Measurements from ENCODE around the gene IPCEF1. TPM values are rescaled to one million over a fixed set of nuclear protein-coding genes. Genes with fewer than 3 reads are reported as not detected.
"Not testable (repeated sequence)": the region's sequence is repeated elsewhere in the genome, so short reads cannot be mapped to it uniquely, and the experiment has no call there.

The IPCEF1 gene
- total RNA-seq, 1 experiment from 2014 or later, result 6.6 TPM

GRCh38 chr6:154245506-154245905, 111.1 kb downstream of the IPCEF1 start:
- Histone ChIP-seq H3K36me3 (replicated peaks; ENCODE audit: control insufficient read depth, insufficient read depth, low read length) (no peaks in the 10 kb centered on the region), H3K4me3 (ENCODE audit: insufficient read depth, low read depth, low read length) (no peak overlapping the region), H3K27me3 (ENCODE audit: control insufficient read depth, insufficient read depth, low read length) (no peaks in the 10 kb centered on the region)
- no peak for DNase-seq

DNA sequence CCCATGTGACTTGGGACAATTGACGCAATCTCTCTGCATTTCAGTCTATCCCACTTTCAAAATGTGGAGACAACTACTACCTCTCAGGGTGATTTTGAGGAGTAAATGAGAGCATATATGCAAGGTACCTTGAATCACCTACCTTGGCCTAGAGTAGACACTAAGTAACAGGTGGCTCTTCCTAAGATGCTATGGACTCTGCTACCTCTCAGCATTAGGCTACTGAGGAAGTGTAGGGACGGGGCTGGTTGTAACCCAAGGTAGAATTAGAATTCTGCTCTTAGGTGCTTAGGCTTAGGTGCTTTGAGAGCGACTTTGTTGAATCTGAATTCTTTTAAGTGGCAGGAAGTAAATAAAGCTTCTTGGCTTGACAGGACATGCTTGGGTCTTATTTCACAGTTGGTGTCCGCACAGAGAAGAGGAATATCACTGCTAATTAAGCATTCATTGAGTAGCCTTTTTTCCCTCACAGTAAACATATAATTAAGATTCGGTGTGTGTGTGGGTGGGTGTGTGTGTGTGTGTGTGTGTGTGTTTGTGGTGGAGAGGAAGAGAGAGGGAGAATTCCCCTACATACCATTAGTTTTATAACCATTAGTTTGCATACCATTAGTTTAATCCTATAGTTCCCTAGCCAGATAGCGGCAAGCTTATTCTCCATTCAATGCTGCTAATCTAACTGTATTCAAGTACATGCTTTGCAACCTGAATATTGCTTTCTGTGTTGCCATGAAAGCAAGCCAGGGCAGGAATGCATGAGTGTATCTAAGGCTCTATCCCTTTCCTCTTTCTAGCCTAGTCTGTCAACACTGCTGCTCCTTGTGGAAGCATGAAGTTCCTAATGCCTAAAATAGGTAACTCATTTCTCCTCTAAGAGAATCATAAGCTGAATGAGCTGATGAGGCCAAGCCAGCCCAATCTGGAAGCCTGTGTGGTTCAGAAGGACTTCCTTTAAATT, 112.5 kb downstream of the IPCEF1 start:
- H3K4me3 ChIP-seq (ENCODE audit: insufficient read depth, low read depth, low read length), result no peak overlapping the region
- no peaks in the 10 kb centered on the region for H3K36me3 ChIP-seq (replicated peaks; ENCODE audit: control insufficient read depth, insufficient read depth, low read length)
- H3K27me3 ChIP-seq (ENCODE audit: control insufficient read depth, insufficient read depth, low read length), result no peaks in the 10 kb centered on the region
- no peak for DNase-seq

- no peak for DNase-seq
- no peaks in the 10 kb centered on the region for H3K36me3 ChIP-seq (replicated peaks; ENCODE audit: control insufficient read depth, insufficient read depth, low read length)
- H3K27me3 ChIP-seq (ENCODE audit: control insufficient read depth, insufficient read depth, low read length), result no peaks in the 10 kb centered on the region
- H3K4me3 ChIP-seq (ENCODE audit: insufficient read depth, low read depth, low read length), result no peak overlapping the region
Observed at GRCh38 chr6:154242617-154243357, 113.8 kb downstream of the IPCEF1 start.

GRCh38 chr6:154241581-154241980, 115.0 kb downstream of the IPCEF1 start:
- no peak overlapping the region for H3K4me3 ChIP-seq (ENCODE audit: insufficient read depth, low read depth, low read length)
- H3K27me3 ChIP-seq (ENCODE audit: control insufficient read depth, insufficient read depth, low read length), result no peaks in the 10 kb centered on the region
- DNase-seq, result no peak
- H3K36me3 ChIP-seq (replicated peaks; ENCODE audit: control insufficient read depth, insufficient read depth, low read length), result no peaks in the 10 kb centered on the region

GRCh38 chr6:154241061-154241460, 115.5 kb downstream of the IPCEF1 start:
- not testable (repeated sequence) for H3K36me3 ChIP-seq (replicated peaks; ENCODE audit: control insufficient read depth, insufficient read depth, low read length); H3K27me3 ChIP-seq (ENCODE audit: control insufficient read depth, insufficient read depth, low read length); H3K4me3 ChIP-seq (ENCODE audit: insufficient read depth, low read depth, low read length); DNase-seq

DNA sequence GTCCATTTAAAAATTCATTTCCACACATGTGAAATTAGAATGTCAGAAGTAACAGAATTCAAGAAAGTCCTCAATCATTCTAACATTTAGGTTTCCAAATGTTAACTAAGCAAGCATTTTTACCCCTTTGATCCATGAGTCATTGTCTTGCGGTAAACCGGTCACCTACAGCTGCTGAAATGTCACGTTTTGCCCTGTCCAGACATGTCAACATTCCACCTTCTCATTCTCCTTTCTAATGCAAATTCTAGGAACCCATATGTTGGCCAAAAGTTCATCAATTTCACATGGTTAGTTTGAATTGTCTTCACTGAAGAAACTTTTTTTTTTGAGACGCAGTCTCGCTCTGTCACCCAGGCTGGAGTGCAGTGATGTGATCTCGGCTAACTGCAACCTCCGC, 117.2 kb downstream of the IPCEF1 start:
- H3K4me3 ChIP-seq (ENCODE audit: insufficient read depth, low read depth, low read length), result no peak overlapping the region
- no peak for DNase-seq
- H3K27me3 ChIP-seq (ENCODE audit: control insufficient read depth, insufficient read depth, low read length), result no peaks in the 10 kb centered on the region
- H3K36me3 ChIP-seq (replicated peaks; ENCODE audit: control insufficient read depth, insufficient read depth, low read length), result no peaks in the 10 kb centered on the region

GRCh38 chr6:154238831-154239230, 117.8 kb downstream of the IPCEF1 start:
- H3K36me3 ChIP-seq (replicated peaks; ENCODE audit: control insufficient read depth, insufficient read depth, low read length), result no peaks in the 10 kb centered on the region

GRCh38 chr6:154236646-154237301, 119.8 kb downstream of the IPCEF1 start:
- no peaks in the 10 kb centered on the region for H3K36me3 ChIP-seq (replicated peaks; ENCODE audit: control insufficient read depth, insufficient read depth, low read length)
- H3K27me3 ChIP-seq (ENCODE audit: control insufficient read depth, insufficient read depth, low read length), result no peaks in the 10 kb centered on the region
- H3K4me3 ChIP-seq (ENCODE audit: insufficient read depth, low read depth, low read length), result no peak overlapping the region
- no peak for DNase-seq

More at GRCh38 chr6:154238831-154239230, 117.8 kb downstream of the IPCEF1 start:
- H3K4me3 ChIP-seq (ENCODE audit: insufficient read depth, low read depth, low read length), result no peak overlapping the region
- no peaks in the 10 kb centered on the region for H3K27me3 ChIP-seq (ENCODE audit: control insufficient read depth, insufficient read depth, low read length)
- no peak for DNase-seq

DNA sequence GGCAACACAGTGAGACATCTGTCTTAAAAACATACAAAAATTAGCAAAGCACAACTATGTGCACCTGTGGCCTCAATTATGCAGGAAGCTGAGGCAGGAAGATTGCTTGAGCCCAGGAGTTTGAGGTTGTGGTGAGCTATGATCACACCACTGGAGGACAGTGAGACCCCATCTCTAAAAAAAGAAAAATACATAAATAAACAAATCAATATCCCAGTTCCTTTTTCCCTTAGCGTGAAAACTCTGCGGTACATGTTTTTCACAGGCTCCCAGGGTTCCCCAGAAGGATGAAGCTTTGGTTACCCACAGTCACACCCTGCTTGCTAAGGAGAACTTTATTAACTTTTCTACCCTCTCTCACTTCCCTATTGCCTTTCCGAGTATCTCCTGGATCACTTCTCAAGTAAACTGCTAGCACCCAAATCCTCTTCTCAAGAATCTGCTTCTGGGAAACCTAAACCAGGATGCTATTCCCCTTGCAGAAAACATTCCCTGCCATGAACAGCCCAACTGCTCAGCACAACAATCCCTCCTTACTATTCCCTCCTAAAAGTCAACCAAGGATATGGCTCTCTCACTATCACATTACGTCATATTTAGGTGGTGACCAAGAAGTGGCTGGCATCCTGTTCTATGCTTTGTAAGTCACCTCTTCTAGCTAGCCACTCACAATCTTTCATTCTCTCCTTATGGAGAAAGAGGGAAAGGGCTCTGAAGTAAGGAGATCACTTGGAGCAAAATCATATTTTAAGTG, 122.4 kb downstream of the IPCEF1 start:
- Histone ChIP-seq H3K36me3 (replicated peaks; ENCODE audit: control insufficient read depth, insufficient read depth, low read length) (no peaks in the 10 kb centered on the region), H3K27me3 (ENCODE audit: control insufficient read depth, insufficient read depth, low read length) (no peaks in the 10 kb centered on the region), H3K4me3 (ENCODE audit: insufficient read depth, low read depth, low read length) (no peak overlapping the region)
- DNase-seq, result no peak

DNA sequence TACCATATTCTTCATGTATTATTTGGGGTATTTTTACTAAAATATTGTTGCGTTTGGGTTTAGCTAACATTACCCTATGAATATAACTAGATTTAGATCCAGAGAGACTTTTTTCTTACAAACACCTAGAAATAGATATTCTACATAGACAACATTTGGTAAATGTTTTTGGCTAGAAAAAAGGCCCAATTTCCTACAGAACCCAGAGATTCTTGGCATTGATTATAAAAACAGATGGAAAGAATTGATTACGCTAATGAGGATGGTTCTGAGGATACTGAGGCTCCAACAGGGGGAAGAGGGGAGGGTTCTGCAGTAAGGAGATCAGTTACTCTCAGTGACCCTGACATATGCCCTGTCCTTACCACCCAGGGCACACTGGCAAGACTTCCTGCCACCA, 123.2 kb downstream of the IPCEF1 start:
- Histone ChIP-seq H3K36me3 (replicated peaks; ENCODE audit: control insufficient read depth, insufficient read depth, low read length) (no peaks in the 10 kb centered on the region), H3K27me3 (ENCODE audit: control insufficient read depth, insufficient read depth, low read length) (no peaks in the 10 kb centered on the region), H3K4me3 (ENCODE audit: insufficient read depth, low read depth, low read length) (no peak overlapping the region)
- DNase-seq, result no peak

DNA sequence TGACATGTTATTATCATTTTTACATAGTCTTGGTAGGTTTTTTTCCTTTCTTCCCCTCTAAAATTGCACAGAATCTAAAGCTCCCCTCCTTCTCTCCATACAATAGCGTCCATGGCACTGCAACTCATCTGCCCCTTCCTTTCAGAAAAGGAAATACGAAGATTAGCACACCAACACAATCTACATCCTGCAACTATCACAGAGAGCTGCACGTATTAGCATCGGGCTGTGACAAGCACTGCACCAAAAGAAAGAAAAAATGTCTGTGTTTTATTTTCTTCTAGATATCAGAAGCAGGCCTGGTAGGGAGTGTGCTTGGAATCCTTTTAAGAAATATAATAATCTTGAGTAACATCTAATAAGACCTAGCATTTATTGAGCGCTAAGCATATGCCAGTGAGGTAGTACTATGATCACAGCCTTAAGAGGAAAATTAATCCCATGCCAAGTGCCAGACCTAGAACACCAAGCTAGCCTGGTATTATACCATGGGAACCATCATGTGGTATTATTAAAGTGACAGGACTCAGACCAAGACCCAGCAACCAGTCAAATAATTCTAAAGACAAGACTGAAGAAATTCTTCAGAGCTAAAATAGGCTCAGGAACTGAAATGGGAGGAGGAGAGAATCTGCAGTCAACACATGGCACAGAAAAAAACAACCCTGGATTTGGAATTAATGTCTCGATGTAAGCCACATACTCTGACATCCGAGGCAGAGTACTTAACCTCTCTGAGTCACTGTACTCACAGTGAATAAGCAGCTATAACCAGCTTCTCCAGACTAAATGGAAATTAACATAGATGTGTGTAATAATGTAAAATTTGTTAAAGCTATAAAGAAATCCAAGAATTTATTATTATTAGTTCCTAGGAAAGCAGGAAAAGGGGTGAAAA, 124.3 kb downstream of the IPCEF1 start:
- H3K4me3 ChIP-seq (ENCODE audit: insufficient read depth, low read depth, low read length), result no peak overlapping the region
- H3K27me3 ChIP-seq (ENCODE audit: control insufficient read depth, insufficient read depth, low read length), result no peaks in the 10 kb centered on the region
- no peak for DNase-seq
- no peaks in the 10 kb centered on the region for H3K36me3 ChIP-seq (replicated peaks; ENCODE audit: control insufficient read depth, insufficient read depth, low read length)

DNA sequence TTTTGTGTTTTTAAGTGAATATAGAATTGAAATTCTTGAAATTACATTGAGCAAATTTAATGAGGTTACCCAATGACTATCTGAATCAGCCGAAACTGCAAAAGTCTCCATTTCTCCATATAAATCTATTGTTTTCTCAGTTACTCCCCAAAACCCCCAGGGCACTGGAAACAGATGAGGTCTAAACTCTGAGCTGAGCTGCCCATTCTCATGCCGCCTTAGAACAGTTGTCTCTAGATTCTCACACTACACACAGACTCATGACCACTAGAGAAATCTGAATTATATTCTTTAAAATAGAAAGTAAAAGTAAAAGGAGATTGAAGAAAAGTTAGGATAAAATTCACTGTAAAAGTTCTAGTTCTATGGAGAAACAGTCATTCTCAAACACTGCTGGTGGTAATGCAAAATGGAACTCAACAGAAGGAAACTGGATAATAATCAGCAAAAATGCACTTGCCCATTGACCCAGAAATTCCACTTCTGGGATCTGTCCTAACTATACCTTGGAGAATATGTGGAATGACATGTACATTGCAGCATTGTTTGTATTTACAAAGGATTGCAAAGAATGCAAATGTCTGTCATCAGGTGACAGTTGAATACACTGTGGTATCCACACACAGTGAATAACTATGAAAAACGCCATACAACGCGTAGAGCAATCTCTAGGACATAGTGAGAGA, 125.5 kb downstream of the IPCEF1 start:
- Histone ChIP-seq H3K27me3 (ENCODE audit: control insufficient read depth, insufficient read depth, low read length) (no peaks in the 10 kb centered on the region), H3K4me3 (ENCODE audit: insufficient read depth, low read depth, low read length) (no peak overlapping the region), H3K36me3 (replicated peaks; ENCODE audit: control insufficient read depth, insufficient read depth, low read length) (no peaks in the 10 kb centered on the region)
- no peak for DNase-seq

DNA sequence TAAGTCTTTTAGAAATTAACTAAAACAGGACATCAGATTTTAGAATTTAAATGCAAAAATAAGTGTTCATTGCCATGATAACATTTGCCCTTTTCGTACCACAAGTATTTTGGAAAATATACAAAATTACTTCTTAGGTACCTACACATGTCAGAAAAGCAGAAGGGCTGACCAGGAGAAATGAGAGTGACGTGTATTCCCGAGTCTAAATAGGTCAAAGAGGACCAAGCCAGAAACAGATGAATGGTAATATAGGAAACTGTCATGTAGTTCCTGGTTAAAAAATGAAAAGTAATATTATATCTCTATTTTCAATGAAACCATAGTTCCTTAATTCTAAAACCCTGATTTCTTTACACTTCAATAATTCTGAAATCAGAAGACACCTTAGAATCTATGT, 126.2 kb downstream of the IPCEF1 start:
- Histone ChIP-seq H3K36me3 (replicated peaks; ENCODE audit: control insufficient read depth, insufficient read depth, low read length) (no peaks in the 10 kb centered on the region), H3K4me3 (ENCODE audit: insufficient read depth, low read depth, low read length) (no peak overlapping the region), H3K27me3 (ENCODE audit: control insufficient read depth, insufficient read depth, low read length) (no peaks in the 10 kb centered on the region)
- no peak for DNase-seq

Measured in H7 (cell line).